HG03060 (cell line): ENCODE data around the gene ATAD3C.
A peak's percentile ranks its signal among the peaks of the same experiment; 100 is the strongest.
"Not testable (repeated sequence)": the region's sequence is repeated elsewhere in the genome, so short reads cannot be mapped to it uniquely, and the experiment has no call there.

ENCODE experiments used
- ATAC-seq: cut with Tn5 transposase; IDR thresholded peaks from one replicate; pipeline ENCODE4 v1.9.1; 2021; ENCODE audit warnings: low read depth, moderate number of reproducible peaks; ENCODE audit not compliant: unreplicated experiment

ATAD3C gene

GRCh38 chr1:1449099-1449739 is at the start of gene ATAD3C:
TSS of gene ATAD3C (plus strand) at chr1:1449689. CDS start at chr1:1450684, 995 bp downstream.
- ATAC-seq: no peak

GRCh38 chr1:1399872-1400575 is 49.5 kb upstream of the ATAD3C start:
- ATAC-seq: no peak

GRCh38 chr1:1400576-1401456 is 48.7 kb upstream of the ATAD3C start:
- no peak for ATAC-seq

- no peak for ATAC-seq
Observed at GRCh38 chr1:1401457-1402010, 48.0 kb upstream of the ATAD3C start.

GRCh38 chr1:1402072-1402900 is 47.2 kb upstream of the ATAD3C start:
- no peak for ATAC-seq

- not testable (repeated sequence) for ATAC-seq
Observed at GRCh38 chr1:1402901-1403392, 46.5 kb upstream of the ATAD3C start.

GRCh38 chr1:1403653-1404052 is 45.8 kb upstream of the ATAD3C start:
- no peak for ATAC-seq

GRCh38 chr1:1406101-1406820 is 43.2 kb upstream of the ATAD3C start:
- no peak for ATAC-seq

- peak; percentile 72 for ATAC-seq
Observed at GRCh38 chr1:1406821-1407635, 42.5 kb upstream of the ATAD3C start, which contains the start of gene MRPL20. TSS of gene MRPL20 (minus strand) at chr1:1407293. CDS start at chr1:1407217, 76 bp downstream.

GRCh38 chr1:1407636-1408318 is 41.7 kb upstream of the ATAD3C start:
- ATAC-seq: peak; percentile 6

- ATAC-seq: not testable (repeated sequence)
Observed at GRCh38 chr1:1410238-1410637, 39.3 kb upstream of the ATAD3C start.

- no peak for ATAC-seq
Observed at GRCh38 chr1:1411626-1412025, 37.9 kb upstream of the ATAD3C start.

GRCh38 chr1:1412311-1412902 is 37.1 kb upstream of the ATAD3C start:
- ATAC-seq: not testable (repeated sequence)

GRCh38 chr1:1415751-1416150 is 33.7 kb upstream of the ATAD3C start:
- no peak for ATAC-seq

GRCh38 chr1:1417396-1417795 is 32.1 kb upstream of the ATAD3C start:
- not testable (repeated sequence) for ATAC-seq

- not testable (repeated sequence) for ATAC-seq
Observed at GRCh38 chr1:1417825-1418463, 31.5 kb upstream of the ATAD3C start.
